HG02840 (cell line): ENCODE measurements around the gene ADAMTS13.

ENCODE experiments used
- ATAC-seq: cut with Tn5 transposase; IDR thresholded peaks from one replicate; pipeline ENCODE4 v1.9.1; 2021; ENCODE audit warnings: mild to moderate bottlenecking, moderate library complexity, moderate number of reproducible peaks; ENCODE audit not compliant: unreplicated experiment, low FRiP score

The ADAMTS13 gene

DNA sequence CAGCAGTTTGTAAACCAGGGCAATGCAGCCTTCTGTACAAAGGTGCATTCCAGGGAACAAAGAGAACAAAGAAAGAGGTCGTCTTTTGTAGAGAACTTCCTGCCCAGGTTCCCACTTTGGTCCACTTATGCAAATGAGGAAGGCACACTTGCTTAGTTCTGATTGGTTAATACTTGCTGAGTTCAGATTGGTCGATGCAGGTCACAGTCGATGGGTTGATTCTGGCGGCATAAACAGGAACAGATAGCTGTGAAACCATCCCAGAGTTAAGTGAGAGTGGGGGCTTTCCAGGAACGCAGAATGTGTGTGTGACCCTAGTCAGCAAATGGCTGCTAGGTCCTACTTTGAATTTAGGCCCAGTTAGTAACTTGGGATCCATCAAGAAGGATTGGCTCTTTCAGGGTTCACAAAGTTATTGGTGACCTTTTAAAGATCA lies 1.8 kb upstream of the ADAMTS13 start:
- ATAC-seq, result no peak

DNA sequence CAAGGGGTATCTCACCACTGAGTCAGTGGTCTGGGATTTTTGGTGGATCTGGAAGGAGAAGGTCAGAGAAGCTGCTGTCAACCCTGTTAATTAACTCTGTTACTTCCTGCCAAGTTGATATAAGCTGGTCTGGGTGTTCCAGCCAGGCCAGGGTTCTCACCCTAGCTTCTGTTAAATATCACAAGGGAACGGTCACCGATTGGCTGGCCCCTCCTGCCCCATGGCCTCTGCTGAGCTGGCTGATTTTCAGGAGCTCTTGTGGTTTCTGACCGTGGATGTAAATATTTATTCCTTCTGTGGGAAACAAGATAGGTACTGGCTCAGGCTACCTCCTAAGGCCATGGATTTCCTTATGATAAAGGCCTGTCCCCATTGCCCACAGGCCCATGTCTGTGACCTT lies 1.0 kb downstream of the ADAMTS13 start:
- no peak for ATAC-seq

DNA sequence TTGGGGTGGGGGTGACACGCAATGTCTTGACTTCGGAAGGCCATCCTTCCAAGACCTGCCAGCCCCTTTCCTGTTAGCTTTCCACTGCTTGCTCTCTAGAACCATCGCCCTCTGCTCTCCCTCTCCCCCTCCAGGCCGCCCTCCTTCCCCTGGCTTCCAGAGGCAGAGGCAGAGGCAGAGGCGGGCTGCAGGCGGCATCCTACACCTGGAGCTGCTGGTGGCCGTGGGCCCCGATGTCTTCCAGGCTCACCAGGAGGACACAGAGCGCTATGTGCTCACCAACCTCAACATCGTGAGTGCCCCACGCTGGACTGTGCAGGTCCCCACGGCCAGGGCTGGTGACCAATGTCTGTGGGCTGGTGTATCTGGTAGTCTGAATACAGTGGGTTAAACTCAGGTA lies 2.0 kb downstream of the ADAMTS13 start:
- no peak for ATAC-seq

DNA sequence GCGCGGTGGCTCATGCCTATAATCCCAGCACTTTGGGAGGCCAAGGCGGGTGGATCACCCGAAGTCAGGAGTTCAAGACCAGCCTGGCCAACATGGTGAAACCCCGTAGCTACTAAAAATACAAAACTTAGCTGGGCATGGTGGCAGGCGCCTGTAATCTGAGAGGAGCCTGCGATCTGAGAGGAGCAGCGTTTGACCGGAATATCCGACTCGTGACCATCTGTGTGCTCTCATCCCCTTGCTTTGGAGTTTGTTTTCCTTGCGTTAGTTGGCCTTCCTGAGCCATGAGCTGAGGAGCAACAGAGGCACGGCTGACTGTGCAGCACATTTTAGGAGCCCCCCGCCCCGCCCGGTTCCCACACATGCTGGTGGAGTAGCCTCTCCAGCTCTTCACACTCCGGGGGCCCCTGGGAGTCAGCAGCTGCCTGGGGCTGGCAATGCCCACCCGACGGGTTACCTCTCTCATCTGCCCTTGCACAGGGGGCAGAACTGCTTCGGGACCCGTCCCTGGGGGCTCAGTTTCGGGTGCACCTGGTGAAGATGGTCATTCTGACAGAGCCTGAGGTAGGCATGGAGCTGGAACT lies 3.0 kb downstream of the ADAMTS13 start:
- ATAC-seq, result no peak

DNA sequence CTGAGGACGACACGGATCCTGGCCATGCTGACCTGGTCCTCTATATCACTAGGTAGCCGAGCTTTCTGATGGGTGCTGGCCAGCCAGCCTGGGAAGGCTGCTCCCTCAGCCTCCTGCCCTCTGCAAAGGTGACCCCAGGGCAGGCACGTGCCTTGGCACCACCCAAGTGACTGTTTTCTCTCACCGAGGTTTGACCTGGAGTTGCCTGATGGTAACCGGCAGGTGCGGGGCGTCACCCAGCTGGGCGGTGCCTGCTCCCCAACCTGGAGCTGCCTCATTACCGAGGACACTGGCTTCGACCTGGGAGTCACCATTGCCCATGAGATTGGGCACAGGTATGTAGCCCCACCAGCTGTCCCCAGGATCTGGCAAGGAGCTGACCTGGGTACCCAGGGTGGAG lies 3.8 kb downstream of the ADAMTS13 start:
- ATAC-seq, result no peak

DNA sequence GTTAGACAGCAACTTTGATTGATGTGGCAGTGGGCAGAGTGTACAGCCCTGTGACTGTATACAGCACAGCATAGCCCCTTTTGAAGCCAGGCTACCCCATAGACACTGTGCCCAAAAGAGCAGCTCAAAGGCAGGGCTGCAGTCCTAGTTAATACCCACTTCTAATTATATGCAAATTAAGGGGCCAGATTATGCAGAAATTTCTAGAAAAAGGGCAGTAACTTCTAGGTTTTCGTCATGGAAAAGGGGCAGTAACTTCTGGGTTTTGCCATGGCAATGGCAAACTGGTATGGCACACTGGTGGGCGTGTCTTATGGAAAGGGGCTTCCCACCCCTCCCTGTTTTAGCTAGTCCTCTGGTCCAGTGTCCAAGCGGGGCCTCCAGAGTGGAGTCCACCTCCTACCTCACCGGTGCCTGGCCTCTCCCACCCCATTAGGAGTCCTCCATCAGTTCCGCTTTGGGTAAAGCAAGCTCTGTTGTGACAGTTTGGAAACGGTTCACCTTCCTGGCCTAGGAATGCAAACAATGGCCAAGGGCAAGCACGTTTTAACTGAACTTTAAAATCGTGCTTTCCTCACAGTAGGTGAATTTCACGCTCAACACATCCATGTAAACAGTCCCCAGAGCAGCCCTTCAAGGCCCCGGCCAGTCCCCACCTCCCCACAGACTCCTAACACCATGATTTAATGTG lies 5.6 kb downstream of the ADAMTS13 start:
- ATAC-seq, result no peak

DNA sequence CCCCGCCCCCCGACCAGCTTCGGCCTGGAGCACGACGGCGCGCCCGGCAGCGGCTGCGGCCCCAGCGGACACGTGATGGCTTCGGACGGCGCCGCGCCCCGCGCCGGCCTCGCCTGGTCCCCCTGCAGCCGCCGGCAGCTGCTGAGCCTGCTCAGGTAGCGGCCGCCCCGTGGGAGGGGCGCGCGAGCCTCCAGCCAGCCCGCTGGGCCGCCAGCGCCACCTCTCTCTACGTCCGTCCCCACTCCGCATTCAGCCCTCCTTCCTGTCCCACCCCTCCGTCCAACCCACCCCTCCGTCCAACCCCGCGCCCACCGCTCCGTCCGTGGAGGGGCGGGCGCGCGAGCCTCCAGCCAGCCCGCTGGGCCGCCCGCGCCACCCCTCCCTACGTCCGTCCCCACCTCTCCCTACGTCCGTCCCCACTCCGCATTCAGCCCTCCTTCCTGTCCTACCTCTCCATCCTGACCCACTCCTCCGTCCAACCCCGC lies 6.5 kb downstream of the ADAMTS13 start:
- ATAC-seq, result no peak

DNA sequence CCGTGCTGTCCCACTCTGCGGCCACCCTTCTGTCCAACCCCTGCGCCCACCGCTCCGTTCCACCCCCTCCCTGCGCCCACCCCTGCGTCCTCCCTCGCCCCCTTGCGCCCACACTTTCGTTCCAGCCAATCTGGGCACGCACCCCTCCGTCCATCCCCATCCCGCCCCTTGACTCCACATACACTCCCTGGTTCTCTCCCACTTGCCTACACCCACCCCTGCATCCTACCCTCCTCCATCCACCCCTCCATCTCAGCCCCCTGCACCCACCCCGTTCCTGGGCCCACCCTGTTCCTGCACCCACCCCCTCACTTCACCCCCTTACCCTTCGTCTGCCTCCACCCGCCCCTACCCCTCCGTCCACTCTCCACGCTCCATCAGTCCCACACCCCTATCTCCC lies 7.0 kb downstream of the ADAMTS13 start:
- ATAC-seq, result no peak

DNA sequence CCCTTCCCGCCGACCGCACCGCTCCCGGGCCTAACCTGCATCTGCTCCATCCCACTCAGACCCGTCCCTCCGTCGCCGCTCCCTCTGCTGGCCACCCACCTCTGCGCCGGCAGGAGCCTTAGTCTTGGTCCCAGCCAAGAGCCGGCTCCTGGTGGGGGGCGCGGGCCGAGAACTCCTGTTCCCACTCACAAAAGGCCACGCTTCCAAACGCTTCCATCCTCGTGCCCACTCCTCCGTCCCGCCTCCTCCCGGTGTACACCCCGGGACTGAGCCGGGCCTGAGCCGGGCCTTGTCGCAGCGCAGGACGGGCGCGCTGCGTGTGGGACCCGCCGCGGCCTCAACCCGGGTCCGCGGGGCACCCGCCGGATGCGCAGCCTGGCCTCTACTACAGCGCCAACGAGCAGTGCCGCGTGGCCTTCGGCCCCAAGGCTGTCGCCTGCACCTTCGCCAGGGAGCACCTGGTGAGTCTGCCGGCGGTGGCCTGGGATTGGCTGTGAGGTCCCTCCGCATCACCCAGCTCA lies 7.5 kb downstream of the ADAMTS13 start:
- no peak for ATAC-seq

DNA sequence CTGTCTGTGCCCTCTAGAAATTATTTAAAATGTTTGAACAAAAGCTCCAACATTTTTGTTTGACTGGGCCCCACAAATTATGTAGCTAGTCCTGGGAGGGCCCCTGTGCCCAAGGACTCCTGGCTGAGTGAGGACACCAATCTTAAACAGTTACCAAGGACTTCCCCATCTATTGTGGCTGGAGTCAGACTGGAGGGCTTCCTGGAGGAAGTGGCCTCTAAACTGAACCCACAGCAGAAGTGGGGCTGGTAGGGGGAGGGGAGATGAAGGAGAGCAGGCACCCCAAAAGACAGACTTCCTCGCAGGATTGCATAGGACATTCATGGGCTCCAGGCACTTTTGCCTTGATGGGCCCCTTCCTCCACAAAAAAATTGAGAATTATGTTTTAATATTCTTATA lies 8.1 kb downstream of the ADAMTS13 start:
- no peak for ATAC-seq

DNA sequence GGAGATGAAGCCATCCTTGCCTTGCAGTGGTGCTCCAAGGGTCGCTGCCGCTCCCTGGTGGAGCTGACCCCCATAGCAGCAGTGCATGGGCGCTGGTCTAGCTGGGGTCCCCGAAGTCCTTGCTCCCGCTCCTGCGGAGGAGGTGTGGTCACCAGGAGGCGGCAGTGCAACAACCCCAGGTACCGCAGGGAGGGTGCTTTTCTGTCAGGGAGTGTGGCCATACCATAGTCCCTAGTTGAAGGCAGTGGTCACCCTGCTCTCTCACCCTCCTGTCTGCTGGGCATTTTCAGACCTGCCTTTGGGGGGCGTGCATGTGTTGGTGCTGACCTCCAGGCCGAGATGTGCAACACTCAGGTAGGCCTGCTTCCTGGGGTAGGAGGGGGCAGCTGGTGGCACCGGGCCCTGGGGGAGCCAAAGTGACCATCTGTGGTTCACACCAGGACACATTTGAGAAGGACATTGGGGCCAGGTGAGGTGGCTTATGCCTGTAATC lies 11.2 kb downstream of the ADAMTS13 start:
- ATAC-seq, result no peak

DNA sequence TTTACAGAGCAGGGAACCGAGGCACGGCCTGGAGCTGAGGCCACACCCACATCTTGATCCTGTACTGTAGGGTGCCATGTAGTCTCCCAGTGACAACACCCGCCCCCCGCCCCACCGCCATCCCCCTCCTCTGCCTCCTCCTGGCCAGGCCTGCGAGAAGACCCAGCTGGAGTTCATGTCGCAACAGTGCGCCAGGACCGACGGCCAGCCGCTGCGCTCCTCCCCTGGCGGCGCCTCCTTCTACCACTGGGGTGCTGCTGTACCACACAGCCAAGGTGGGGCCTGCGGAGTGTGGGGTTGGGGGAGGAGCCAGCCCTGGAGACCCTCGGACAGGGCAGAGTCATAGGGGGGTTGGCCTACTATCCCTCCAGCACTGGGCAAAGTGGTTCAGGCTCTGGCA lies 14.5 kb downstream of the ADAMTS13 start:
- no peak for ATAC-seq

DNA sequence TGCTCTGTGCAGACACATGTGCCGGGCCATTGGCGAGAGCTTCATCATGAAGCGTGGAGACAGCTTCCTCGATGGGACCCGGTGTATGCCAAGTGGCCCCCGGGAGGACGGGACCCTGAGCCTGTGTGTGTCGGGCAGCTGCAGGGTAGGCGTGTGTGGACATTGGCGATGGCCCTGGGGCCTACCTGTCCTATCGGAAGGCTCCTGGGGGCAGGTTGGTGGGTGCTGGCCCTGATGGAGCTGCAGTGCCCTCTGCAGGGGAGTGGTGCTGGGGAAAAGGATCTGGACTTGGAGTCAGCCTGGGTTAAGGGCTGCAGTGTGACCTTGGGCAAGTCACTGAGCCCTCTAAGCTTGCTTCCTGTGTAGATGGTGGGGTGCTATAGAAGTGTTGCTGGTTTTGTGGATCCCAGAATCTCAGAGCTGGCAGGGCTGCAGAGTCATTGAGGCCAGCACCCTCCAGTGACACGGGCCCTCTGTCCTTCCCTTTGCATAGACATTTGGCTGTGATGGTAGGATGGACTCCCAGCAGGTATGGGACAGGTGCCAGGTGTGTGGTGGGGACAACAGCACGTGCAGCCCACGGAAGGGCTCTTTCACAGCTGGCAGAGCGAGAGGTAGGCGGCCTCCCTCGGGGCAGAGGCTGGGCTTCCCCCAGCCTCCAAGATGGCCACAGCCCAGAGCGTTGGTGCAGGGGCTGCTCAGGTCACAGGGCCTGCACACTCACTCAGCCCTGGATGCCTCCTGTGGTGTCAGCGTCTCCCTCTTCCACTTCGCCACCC lies 15.8 kb downstream of the ADAMTS13 start:
- no peak for ATAC-seq

DNA sequence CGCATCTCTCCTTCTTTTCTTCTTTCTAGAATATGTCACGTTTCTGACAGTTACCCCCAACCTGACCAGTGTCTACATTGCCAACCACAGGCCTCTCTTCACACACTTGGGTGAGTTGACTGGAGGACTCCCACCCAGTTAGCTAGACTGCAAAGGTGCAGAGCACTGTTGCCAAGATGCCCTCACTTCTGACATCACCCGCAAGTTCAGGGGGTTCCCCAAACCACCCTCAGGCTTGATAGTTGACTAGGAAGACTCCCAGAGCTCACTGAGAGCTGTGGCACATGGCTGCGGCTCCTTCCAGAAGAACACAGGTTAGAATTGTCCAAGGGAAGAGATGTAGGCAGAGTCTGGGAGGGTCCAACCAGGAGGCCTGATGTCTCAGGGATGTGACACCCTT lies 17.2 kb downstream of the ADAMTS13 start:
- ATAC-seq, result no peak

DNA sequence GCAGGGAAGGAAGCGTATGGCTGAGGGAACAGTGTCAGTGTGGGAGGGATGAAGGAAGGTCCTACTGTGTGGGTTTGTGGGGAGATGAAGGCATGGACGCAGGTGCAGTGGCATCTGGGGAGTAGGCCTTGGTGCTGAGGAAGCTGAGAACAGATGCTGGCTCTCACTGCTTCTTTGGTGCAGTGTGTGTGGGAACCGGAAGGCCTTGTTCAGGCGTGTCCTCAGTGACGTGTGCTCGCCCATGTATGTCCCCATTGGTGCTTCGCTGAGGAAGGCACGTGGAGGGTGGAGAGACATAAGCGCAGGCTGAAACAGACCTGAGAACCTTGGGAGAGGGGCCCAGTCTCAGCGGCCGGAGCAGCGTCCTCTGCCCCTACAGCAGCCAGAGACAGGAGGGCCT lies 18.7 kb downstream of the ADAMTS13 start:
- ATAC-seq, result no peak

DNA sequence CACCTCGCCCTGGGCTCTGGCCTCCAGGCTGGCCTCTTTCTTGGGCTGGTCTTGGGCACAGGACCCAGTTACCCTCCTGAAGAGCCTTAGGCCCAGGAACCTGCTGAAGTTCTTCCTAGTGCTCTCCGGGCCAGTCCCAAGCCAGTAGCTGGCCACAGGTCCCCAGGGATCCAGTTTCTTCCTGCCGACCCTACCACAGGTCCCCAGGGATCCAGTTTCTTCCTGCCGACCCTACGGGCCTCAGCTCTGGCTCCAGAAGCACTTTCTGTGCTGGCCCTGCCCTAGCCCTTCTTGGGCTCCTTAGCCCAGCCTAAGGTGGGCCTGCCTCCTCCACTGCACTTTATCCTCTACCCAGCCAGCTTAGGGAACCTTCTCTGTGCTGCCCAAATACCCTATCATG lies 19.4 kb downstream of the ADAMTS13 start:
- ATAC-seq, result no peak

DNA sequence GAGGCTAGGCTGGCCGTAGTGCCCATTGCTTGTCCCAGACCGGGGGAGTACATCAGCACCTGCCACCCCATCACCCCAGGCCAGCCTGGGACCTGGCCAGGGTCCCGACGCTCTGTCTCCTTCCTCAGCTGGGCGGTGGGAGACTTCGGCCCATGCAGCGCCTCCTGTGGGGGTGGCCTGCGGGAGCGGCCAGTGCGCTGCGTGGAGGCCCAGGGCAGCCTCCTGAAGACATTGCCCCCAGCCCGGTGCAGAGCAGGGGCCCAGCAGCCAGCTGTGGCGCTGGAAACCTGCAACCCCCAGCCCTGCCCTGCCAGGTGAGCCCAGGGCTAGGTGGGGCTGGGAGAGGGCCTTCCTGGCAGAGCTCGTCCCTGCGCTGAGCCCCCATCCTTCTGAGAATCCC lies 21.1 kb downstream of the ADAMTS13 start:
- no peak for ATAC-seq

DNA sequence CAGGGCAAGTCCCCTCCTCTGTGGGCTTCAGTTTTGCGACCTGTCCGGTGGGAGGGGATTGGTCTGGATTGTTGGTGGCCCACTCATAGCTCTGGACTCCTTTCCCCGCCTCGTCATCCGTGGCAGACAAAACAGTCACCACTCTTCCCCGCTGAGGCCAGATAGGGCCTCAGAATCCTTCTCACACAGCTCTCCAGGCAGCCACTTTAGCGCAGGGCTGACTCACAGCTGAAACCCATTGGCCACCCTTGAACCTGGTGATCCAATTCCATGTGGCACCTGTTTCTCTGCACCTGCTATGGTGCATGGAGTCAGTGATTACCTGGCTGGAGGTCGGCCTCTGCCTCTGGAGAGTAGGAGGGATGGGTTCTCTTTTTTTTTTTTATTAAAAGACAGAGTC lies 21.8 kb downstream of the ADAMTS13 start:
- no peak for ATAC-seq

DNA sequence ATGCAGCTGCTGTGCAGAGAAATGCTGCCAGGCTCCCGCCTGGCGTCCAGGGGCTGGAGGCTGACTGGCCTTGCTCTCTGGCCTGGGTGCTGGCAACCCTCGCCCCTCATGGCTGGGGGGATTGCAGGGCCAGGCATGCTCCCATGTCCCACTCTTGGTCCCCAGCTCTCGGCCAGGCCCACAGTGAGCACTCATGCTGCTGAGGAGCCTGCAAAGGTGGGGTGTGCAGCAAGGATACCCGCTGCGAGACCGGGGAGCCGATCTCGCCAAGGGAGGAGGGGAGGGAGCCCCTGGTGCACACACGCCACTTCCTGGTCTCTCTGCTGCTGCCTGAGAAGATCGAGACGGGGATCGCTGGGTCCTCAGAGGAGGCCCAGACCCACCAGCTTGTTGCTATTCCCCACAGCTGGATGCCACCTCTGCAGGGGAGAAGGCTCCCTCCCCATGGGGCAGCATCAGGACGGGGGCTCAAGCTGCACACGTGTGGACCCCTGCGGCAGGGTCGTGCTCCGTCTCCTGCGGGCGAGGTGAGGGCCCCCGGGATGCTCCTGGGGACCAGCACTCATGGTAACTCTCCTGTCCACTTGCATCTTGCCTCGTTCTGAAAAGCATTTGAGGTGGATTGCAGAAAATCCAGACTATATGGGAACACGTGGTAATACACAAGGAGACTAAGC lies 23.3 kb downstream of the ADAMTS13 start:
- no peak for ATAC-seq

DNA sequence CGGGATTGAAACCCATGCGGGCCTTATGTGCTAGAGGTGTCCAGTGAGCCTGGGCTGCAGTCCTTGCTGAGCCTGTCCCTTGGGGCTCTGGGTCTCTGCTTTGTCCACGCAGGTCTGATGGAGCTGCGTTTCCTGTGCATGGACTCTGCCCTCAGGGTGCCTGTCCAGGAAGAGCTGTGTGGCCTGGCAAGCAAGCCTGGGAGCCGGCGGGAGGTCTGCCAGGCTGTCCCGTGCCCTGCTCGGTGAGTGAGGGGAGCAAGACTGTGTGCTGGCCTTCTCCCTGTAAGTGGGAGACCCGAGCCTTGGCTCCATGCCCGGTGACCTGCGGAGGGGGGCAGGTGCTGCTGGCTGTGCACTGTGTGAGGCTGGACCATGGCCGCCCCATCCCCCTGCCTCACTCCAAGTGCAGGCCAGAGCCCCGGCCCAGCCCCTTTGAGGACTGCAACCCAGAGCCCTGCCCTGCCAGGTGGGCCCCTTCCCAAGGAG lies 26.4 kb downstream of the ADAMTS13 start:
- no peak for ATAC-seq

DNA sequence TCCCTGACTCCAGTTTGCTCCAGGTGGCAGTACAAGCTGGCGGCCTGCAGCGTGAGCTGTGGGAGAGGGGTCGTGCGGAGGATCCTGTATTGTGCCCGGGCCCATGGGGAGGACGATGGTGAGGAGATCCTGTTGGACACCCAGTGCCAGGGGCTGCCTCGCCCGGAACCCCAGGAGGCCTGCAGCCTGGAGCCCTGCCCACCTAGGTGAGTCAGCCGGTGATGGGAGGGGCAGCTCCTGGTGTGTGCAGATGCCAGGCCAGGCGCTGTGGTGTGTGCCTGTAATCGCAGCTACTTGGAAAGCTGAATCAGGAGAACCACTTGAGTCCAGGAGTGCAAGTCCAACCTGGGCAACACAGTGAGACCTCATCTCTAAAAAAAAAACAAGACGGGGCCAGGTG lies 27.6 kb downstream of the ADAMTS13 start:
- ATAC-seq, result no peak
